MM.1S (cell line): ENCODE measurements around the gene PTGDR.

Source experiments
- CTCF ChIP-seq: fragments of 300-600 bp; sonication (generic); IDR thresholded peaks from 2 replicates; pipeline ENCODE4 v1.5.1; 2016; ENCODE audit warnings: antibody characterized with exemption, low read length, mixed read lengths
- EZH2 ChIP-seq: fragments of 300-600 bp; sonication (generic); optimal IDR thresholded peaks from 2 replicates; pipeline ENCODE3; 2017; ENCODE audit warnings: low read depth, mild to moderate bottlenecking, antibody characterized with exemption, low read length, mixed read lengths
- EZH2phosphoT487 ChIP-seq: fragments of 300-600 bp; sonication (generic); IDR thresholded peaks from 2 replicates; pipeline ENCODE4 v1.6.1; 2018; ENCODE audit warnings: antibody characterized with exemption, low read length

DNA sequence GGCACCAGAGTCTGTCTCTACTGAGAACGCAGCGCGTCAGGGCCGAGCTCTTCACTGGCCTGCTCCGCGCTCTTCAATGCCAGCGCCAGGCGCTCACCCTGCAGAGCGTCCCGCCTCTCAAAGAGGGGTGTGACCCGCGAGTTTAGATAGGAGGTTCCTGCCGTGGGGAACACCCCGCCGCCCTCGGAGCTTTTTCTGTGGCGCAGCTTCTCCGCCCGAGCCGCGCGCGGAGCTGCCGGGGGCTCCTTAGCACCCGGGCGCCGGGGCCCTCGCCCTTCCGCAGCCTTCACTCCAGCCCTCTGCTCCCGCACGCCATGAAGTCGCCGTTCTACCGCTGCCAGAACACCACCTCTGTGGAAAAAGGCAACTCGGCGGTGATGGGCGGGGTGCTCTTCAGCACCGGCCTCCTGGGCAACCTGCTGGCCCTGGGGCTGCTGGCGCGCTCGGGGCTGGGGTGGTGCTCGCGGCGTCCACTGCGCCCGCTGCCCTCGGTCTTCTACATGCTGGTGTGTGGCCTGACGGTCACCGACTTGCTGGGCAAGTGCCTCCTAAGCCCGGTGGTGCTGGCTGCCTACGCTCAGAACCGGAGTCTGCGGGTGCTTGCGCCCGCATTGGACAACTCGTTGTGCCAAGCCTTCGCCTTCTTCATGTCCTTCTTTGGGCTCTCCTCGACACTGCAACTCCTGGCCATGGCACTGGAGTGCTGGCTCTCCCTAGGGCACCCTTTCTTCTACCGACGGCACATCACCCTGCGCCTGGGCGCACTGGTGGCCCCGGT lies at the start of gene PTGDR:
- no peak for TF ChIP-seq CTCF
- no peak for TF ChIP-seq EZH2phosphoT487
- no peak for TF ChIP-seq EZH2
